ENCODE data around the gene GCSAM.

GCSAM gene

DNA sequence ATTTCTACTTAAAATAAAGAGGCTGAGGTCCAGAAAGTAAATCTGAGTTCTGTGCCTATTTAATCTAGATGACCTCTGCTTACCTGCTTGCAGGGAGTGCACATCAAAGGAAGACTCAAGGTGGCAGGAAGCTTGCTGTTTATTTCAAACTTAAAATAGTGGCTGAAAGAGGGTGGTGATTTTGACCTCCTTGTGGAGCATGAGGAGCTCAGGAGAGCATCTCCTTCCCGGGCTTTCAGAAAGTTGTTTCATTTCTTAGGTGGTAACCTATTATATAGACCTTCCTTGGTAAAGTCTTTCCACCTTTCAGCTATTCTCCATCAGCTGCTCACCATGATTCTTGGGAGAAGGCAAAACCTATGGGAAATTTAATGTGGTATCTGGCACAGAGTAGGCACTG is 494 bp downstream of the GCSAM start:
- Histone ChIP-seq H3K4me3 (replicated peaks; ENCODE audit: insufficient read depth, low read length) (no peak overlapping the region), H3K27me3 (ENCODE audit: insufficient read depth, poor library complexity, severe bottlenecking) (no peaks in the 10 kb centered on the region), H3K27ac (replicated peaks) (peak overlapping the region; percentile 22)
- TF ChIP-seq SPI1 (IDR thresholded peaks at IDR 0.05; ENCODE audit: borderline replicate concordance, low read depth) = no peak
- TF ChIP-seq REST (IDR thresholded peaks at IDR 0.05; ENCODE audit: insufficient replicate concordance, low read depth) = no peak
- no peak for TF ChIP-seq POLR2AphosphoS5 (IDR thresholded peaks at IDR 0.05; ENCODE audit: low read depth)
- no peak for TF ChIP-seq GABPA (IDR thresholded peaks at IDR 0.05; ENCODE audit: low read depth)
- TF ChIP-seq CTCF (IDR thresholded peaks at IDR 0.05; ENCODE audit: insufficient read depth, low read length) = no peak
- DNase-seq (ENCODE audit: low read depth in 1 of 2, low spot score in 1 of 2) = no peak

- Histone ChIP-seq H3K27me3 (ENCODE audit: insufficient read depth, poor library complexity, severe bottlenecking) (no peaks in the 10 kb centered on the region), H3K27ac (replicated peaks) (no peak overlapping the region), H3K4me3 (replicated peaks; ENCODE audit: insufficient read depth, low read length) (no peak overlapping the region)
- DNase-seq (ENCODE audit: low read depth in 1 of 2, low spot score in 1 of 2) = no peak
- TF ChIP-seq GABPA (IDR thresholded peaks at IDR 0.05; ENCODE audit: low read depth) = no peak
- no peak for TF ChIP-seq REST (IDR thresholded peaks at IDR 0.05; ENCODE audit: insufficient replicate concordance, low read depth)
- no peak for TF ChIP-seq POLR2AphosphoS5 (IDR thresholded peaks at IDR 0.05; ENCODE audit: low read depth)
- no peak for TF ChIP-seq CTCF (IDR thresholded peaks at IDR 0.05; ENCODE audit: insufficient read depth, low read length)
Observed at GRCh38 chr3:112132088-112132487, 960 bp downstream of the GCSAM start.

DNA sequence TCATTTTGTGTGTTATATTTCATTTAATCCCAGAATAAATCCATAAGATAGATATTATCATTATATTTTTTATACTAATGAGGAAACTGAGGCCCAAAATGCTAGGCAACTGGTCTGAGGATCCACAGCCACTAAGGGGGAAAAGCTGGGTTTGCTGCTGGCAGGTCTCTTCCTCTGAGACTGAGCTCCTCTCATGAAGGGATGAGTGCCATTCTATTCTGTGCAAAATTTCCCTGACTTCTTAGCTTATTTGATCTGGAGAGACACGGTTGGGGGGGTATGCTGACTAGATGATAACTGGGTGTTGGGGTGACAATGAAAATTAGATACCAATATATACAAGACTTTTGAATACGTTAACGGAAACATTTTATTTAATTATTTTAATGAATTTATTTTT is 1.9 kb downstream of the GCSAM start:
- Histone ChIP-seq H3K27me3 (ENCODE audit: insufficient read depth, poor library complexity, severe bottlenecking) (no peaks in the 10 kb centered on the region), H3K27ac (replicated peaks) (no peak overlapping the region), H3K4me3 (replicated peaks; ENCODE audit: insufficient read depth, low read length) (no peak overlapping the region)
- no peak for DNase-seq (ENCODE audit: low read depth in 1 of 2, low spot score in 1 of 2)
- TF ChIP-seq SPI1 (IDR thresholded peaks at IDR 0.05; ENCODE audit: borderline replicate concordance, low read depth) (no peak), REST (IDR thresholded peaks at IDR 0.05; ENCODE audit: insufficient replicate concordance, low read depth) (no peak), CTCF (IDR thresholded peaks at IDR 0.05; ENCODE audit: insufficient read depth, low read length) (no peak)

Data from HL-60 (cell line).